Fibroblast of lung (primary cell): ENCODE data around the gene PIWIL4.

ENCODE experiments used
- EZH2 ChIP-seq: IDR thresholded peaks from 2 replicates; pipeline ENCODE4 v1.5.1; 2012; ENCODE audit warnings: low read length, control low read depth, mild to moderate bottlenecking; ENCODE audit errors: missing control alignments
- TF ChIP-seq, protein P1 (sequence below), 2 donors: IDR thresholded peaks in 1 of 2; conservative IDR thresholded peaks in 1 of 2; 1 replicate in 1 of 2; 2 replicates in 1 of 2; pipeline ENCODE4 v1.5.1; 2011 to 2012; ENCODE audit warnings: low read length in 2 of 2, control low read depth in 1 of 2, inconsistent platforms in 1 of 2, low read depth in 1 of 2, mild to moderate bottlenecking in 1 of 2

DNA sequence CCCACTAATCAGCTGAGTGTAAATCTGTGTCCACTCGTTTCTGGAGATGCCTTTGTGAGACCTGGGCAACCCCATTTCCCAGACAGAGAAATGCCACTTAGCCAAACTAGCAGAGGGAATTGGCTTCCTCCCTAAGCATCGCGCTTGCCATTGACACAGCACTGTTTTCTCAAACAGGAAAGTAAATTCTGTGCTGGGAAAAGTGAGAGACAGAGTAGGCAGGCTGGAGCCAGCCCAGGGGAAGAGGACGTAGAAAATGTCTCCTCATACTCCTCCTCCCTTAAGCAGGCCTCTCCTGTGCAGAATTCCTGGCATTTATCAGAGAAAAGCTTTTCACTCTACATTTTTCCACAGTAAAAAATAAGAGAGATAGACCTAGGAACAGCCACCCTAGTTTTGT lies 101.9 kb downstream of the PIWIL4 start:
- TF ChIP-seq EZH2: no peak
- TF ChIP-seq, protein P1, sequence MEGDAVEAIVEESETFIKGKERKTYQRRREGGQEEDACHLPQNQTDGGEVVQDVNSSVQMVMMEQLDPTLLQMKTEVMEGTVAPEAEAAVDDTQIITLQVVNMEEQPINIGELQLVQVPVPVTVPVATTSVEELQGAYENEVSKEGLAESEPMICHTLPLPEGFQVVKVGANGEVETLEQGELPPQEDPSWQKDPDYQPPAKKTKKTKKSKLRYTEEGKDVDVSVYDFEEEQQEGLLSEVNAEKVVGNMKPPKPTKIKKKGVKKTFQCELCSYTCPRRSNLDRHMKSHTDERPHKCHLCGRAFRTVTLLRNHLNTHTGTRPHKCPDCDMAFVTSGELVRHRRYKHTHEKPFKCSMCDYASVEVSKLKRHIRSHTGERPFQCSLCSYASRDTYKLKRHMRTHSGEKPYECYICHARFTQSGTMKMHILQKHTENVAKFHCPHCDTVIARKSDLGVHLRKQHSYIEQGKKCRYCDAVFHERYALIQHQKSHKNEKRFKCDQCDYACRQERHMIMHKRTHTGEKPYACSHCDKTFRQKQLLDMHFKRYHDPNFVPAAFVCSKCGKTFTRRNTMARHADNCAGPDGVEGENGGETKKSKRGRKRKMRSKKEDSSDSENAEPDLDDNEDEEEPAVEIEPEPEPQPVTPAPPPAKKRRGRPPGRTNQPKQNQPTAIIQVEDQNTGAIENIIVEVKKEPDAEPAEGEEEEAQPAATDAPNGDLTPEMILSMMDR (conservative IDR thresholded peaks at IDR 0.05 in 1 of 2, IDR thresholded peaks at IDR 0.05 in 1 of 2; ENCODE audit: low read depth in 1 of 2, low read length in 2 of 2): no peak
